Type B pancreatic cell (in vitro differentiated cells): Measurements from ENCODE around the gene SSMEM1. TPM values are rescaled to one million over a fixed set of nuclear protein-coding genes. Genes with fewer than 3 reads are reported as not detected.
"Not testable (repeated sequence)": the region's sequence is repeated elsewhere in the genome, so short reads cannot be mapped to it uniquely, and the experiment has no call there.

ENCODE experiments used
- DNase-seq: peaks from one replicate; pipeline ENCODE4 v3.0.0; 2021; ENCODE audit warnings: mixed read lengths; ENCODE audit not compliant: unreplicated experiment; ENCODE audit errors: extremely low spot score
- H3K27ac Mint-ChIP-seq: 2 replicates; pipeline ENCODE4 v1.8.0; 2021; ENCODE audit warnings: mild to moderate bottlenecking, mixed read lengths
- H3K27me3 Mint-ChIP-seq: 2 replicates; pipeline ENCODE4 v1.8.0; 2021; ENCODE audit warnings: mixed read lengths
- H3K36me3 Mint-ChIP-seq: 2 replicates; pipeline ENCODE4 v1.8.0; 2021; ENCODE audit warnings: mixed read lengths
- H3K4me1 Mint-ChIP-seq: one replicate; pipeline ENCODE4 v1.8.0; 2021; ENCODE audit warnings: mixed read lengths; ENCODE audit not compliant: unreplicated experiment
- H3K4me3 Mint-ChIP-seq: 2 replicates; pipeline ENCODE4 v1.8.0; 2021; ENCODE audit warnings: mild to moderate bottlenecking, mixed read lengths
- H3K9me3 Mint-ChIP-seq: 2 replicates; pipeline ENCODE4 v1.8.0; 2021; ENCODE audit warnings: mixed read lengths
- CTCF ChIP-seq: fragments of 200-600 bp; sonication (generic); conservative IDR thresholded peaks from 2 replicates; pipeline ENCODE4 v1.5.0; 2021; ENCODE audit warnings: antibody characterized with exemption, mild to moderate bottlenecking
- total RNA-seq: library from RNA; stranded (reverse); gene quantifications from 2 replicates; pipeline ENCODE4 v1.2.1, GENCODE V29; 2021; ENCODE audit warnings: low replicate concordance

Gene SSMEM1
- total RNA-seq, 1 donor from 2014 or later = not detected

GRCh38 chr7:130242198-130243014 lies 34.7 kb downstream of the SSMEM1 start:
- H3K27me3 Mint-ChIP-seq = no peaks in the 10 kb centered on the region
- H3K9me3 Mint-ChIP-seq = peaks cover 8% of the 10 kb centered on the region
- no peak overlapping the region for H3K4me3 Mint-ChIP-seq
- H3K27ac Mint-ChIP-seq = no peak overlapping the region
- no peaks in the 10 kb centered on the region for H3K36me3 Mint-ChIP-seq
- H3K4me1 Mint-ChIP-seq = peaks cover 5% of the 10 kb centered on the region
- TF ChIP-seq CTCF = peak; percentile 85
- DNase-seq = no peak

GRCh38 chr7:130243486-130243885 lies 35.8 kb downstream of the SSMEM1 start:
- H3K36me3 Mint-ChIP-seq, H3K9me3 Mint-ChIP-seq, H3K27ac Mint-ChIP-seq, DNase-seq, H3K4me1 Mint-ChIP-seq, H3K4me3 Mint-ChIP-seq, H3K27me3 Mint-ChIP-seq: not testable (repeated sequence)

- H3K27ac Mint-ChIP-seq, DNase-seq, H3K27me3 Mint-ChIP-seq, H3K4me3 Mint-ChIP-seq, H3K4me1 Mint-ChIP-seq, H3K9me3 Mint-ChIP-seq, H3K36me3 Mint-ChIP-seq: not testable (repeated sequence)
Observed at GRCh38 chr7:130246491-130246890, 38.8 kb downstream of the SSMEM1 start.

- not testable (repeated sequence) for DNase-seq, H3K4me1 Mint-ChIP-seq, H3K27ac Mint-ChIP-seq, H3K27me3 Mint-ChIP-seq, H3K36me3 Mint-ChIP-seq, H3K4me3 Mint-ChIP-seq
- H3K9me3 Mint-ChIP-seq = peaks cover 10% of the 10 kb centered on the region
Observed at GRCh38 chr7:130248842-130249241, 41.2 kb downstream of the SSMEM1 start.

- not testable (repeated sequence) for DNase-seq, H3K36me3 Mint-ChIP-seq, H3K27me3 Mint-ChIP-seq, H3K4me1 Mint-ChIP-seq, H3K4me3 Mint-ChIP-seq, H3K27ac Mint-ChIP-seq
- peaks cover 12% of the 10 kb centered on the region for H3K9me3 Mint-ChIP-seq
Observed at GRCh38 chr7:130249626-130250025, 42.0 kb downstream of the SSMEM1 start.

GRCh38 chr7:130254555-130254954 lies 46.9 kb downstream of the SSMEM1 start:
- no peak overlapping the region for H3K27ac Mint-ChIP-seq
- H3K4me1 Mint-ChIP-seq = no peaks in the 10 kb centered on the region
- no peak for TF ChIP-seq CTCF
- H3K27me3 Mint-ChIP-seq = no peaks in the 10 kb centered on the region
- no peak for DNase-seq
- H3K36me3 Mint-ChIP-seq = peaks cover 3% of the 10 kb centered on the region
- peaks cover 7% of the 10 kb centered on the region for H3K9me3 Mint-ChIP-seq
- no peak overlapping the region for H3K4me3 Mint-ChIP-seq

GRCh38 chr7:130256704-130257103 lies 49.0 kb downstream of the SSMEM1 start:
- TF ChIP-seq CTCF = no peak
- Mint-ChIP-seq H3K9me3 (peaks cover 7% of the 10 kb centered on the region), H3K27ac (no peak overlapping the region), H3K27me3 (no peaks in the 10 kb centered on the region), H3K4me1 (no peaks in the 10 kb centered on the region), H3K4me3 (no peak overlapping the region), H3K36me3 (peaks cover 3% of the 10 kb centered on the region)
- DNase-seq = no peak
